Neural progenitor cell (in vitro differentiated cells): ENCODE data around the gene TCERG1L. TPM values are rescaled to one million over a fixed set of nuclear protein-coding genes. Genes with fewer than 3 reads are reported as not detected.
A peak's percentile ranks its signal among the peaks of the same experiment; 100 is the strongest.

Experiments used
- DNase-seq: peaks from one replicate; pipeline ENCODE4 v3.0.0-alpha.2; 2016; ENCODE audit warnings: low spot score
- H2AFZ ChIP-seq: fragments of 200-600 bp; sonication (generic); replicated peaks from 2 replicates; pipeline ENCODE4 v1.6.1; 2016; ENCODE audit warnings: antibody characterized with exemption
- H3F3A ChIP-seq: fragments of 200-600 bp; sonication (generic); 2 replicates; pipeline ENCODE4 v1.6.1; 2016; ENCODE audit warnings: antibody characterized with exemption, low read depth
- H3K27ac ChIP-seq: fragments of 200-600 bp; sonication (generic); 2 replicates; pipeline ENCODE4 v1.5.1; 2016; ENCODE audit warnings: mild to moderate bottlenecking
- H3K27me3 ChIP-seq: fragments of 200-600 bp; sonication (generic); 2 replicates; pipeline ENCODE4 v1.6.1; 2016; ENCODE audit warnings: mild to moderate bottlenecking, moderate library complexity
- H3K36me3 ChIP-seq: fragments of 200-600 bp; sonication (generic); 2 replicates; pipeline ENCODE4 v1.5.1; 2016
- H3K4me1 ChIP-seq: fragments of 200-600 bp; sonication (generic); 2 replicates; pipeline ENCODE4 v1.6.1; 2016; ENCODE audit warnings: mixed run types
- H3K4me2 ChIP-seq: fragments of 200-600 bp; sonication (generic); 2 replicates; pipeline ENCODE4 v1.6.1; 2016
- H3K4me3 ChIP-seq: fragments of 200-600 bp; sonication (generic); 2 replicates; pipeline ENCODE4 v1.5.1; 2016
- H3K79me2 ChIP-seq: fragments of 200-600 bp; sonication (generic); 2 replicates; pipeline ENCODE4 v1.6.1; 2016; ENCODE audit warnings: low read depth
- H3K9ac ChIP-seq: fragments of 200-600 bp; sonication (generic); 2 replicates; pipeline ENCODE4 v1.6.1; 2016
- H3K9me3 ChIP-seq: fragments of 200-600 bp; sonication (generic); 2 replicates; pipeline ENCODE4 v1.5.1; 2016; ENCODE audit warnings: low read depth
- H4K20me1 ChIP-seq: fragments of 200-600 bp; sonication (generic); 2 replicates; pipeline ENCODE4 v1.6.1; 2016; ENCODE audit warnings: low read depth
- H3K27ac Mint-ChIP-seq: 3 replicates; pipeline ENCODE4 v1.8.0; 2021; ENCODE audit warnings: mixed read lengths
- H3K27me3 Mint-ChIP-seq: 2 replicates; pipeline ENCODE4 v1.8.0; 2022; ENCODE audit warnings: low read depth, mild to moderate bottlenecking, inconsistent platforms, moderate library complexity, mixed read lengths; ENCODE audit not compliant: insufficient read depth
- H3K36me3 Mint-ChIP-seq: 3 replicates; pipeline ENCODE4 v1.8.0; 2021; ENCODE audit warnings: mixed read lengths
- H3K4me1 Mint-ChIP-seq: 3 replicates; pipeline ENCODE4 v1.8.0; 2021; ENCODE audit warnings: mixed read lengths
- H3K4me3 Mint-ChIP-seq: 3 replicates; pipeline ENCODE4 v1.8.0; 2021; ENCODE audit warnings: mild to moderate bottlenecking, moderate library complexity, mixed read lengths
- H3K9me3 Mint-ChIP-seq: 3 replicates; pipeline ENCODE4 v1.8.0; 2020; ENCODE audit warnings: mixed read lengths
- CTCF ChIP-seq: fragments of 200-600 bp; sonication (generic); IDR thresholded peaks from 2 replicates; pipeline ENCODE4 v1.5.1; 2017; ENCODE audit warnings: antibody characterized with exemption, mild to moderate bottlenecking
- EZH2 ChIP-seq: fragments of 200-600 bp; sonication (generic); IDR thresholded peaks from 2 replicates; pipeline ENCODE4 v1.6.1; 2017; ENCODE audit warnings: antibody characterized with exemption, mild to moderate bottlenecking, moderate library complexity
- EZH2phosphoT487 ChIP-seq: fragments of 200-600 bp; sonication (generic); IDR thresholded peaks from 2 replicates; pipeline ENCODE4 v1.6.1; 2017; ENCODE audit warnings: antibody characterized with exemption
- total RNA-seq: library from RNA; depleted of rRNA; stranded (reverse); fragments of >200 nt; gene quantifications from 2 replicates; pipeline ENCODE4 v1.2.3, GENCODE V29; 2015; ENCODE audit warnings: low replicate concordance

The TCERG1L gene
- total RNA-seq, 1 donor from 2014 or later: 1.8 TPM

DNA sequence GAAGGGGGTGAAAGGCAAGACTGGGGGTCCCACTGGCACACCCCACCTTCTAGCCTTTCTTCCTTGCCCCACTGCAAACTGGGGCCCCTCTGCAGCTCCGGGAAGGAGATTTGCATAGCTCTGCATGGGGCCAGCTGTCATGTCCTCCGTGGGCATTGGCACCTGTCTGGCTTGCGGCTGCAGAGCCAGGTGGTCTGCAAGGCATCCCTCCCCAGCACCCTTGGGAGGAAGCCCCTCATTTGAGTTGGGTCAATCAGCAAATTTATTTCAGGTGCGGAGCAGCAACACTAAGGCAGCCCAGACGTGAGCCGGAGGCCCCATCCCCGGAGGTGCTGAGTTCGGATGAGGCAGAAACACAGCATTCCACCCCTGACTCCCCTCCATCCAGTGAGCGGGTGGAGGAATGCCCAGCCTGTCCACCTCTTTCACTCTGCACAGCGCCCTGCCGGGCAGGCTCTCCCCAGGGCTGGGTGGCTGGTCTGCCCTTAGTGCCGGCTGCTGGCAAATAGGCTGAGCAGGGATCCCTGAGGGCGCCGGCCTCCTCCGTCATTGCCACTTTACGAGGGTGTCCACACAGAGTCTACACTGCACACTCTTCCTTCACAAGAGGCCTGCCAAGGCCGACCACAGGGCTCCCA, 143.2 kb downstream of the TCERG1L start:
- Mint-ChIP-seq H3K4me1 (peaks cover 8% of the 10 kb centered on the region), H3K4me3 (no peak overlapping the region), H3K27ac (no peak overlapping the region), H3K36me3 (no peaks in the 10 kb centered on the region), H3K9me3 (no peaks in the 10 kb centered on the region), H3K27me3 (peaks cover 3% of the 10 kb centered on the region)
- no peaks in the 10 kb centered on the region for H4K20me1 ChIP-seq
- DNase-seq: no peak
- H3K9me3 ChIP-seq: no peaks in the 10 kb centered on the region
- H3K27ac ChIP-seq: no peak overlapping the region
- H3K79me2 ChIP-seq: no peaks in the 10 kb centered on the region
- no peaks in the 10 kb centered on the region for H3K4me1 ChIP-seq
- no peaks in the 10 kb centered on the region for H3K36me3 ChIP-seq
- H3K4me2 ChIP-seq: no peak overlapping the region
- no peak overlapping the region for H3K9ac ChIP-seq
- no peak overlapping the region for H2AFZ ChIP-seq
- H3F3A ChIP-seq: no peaks in the 10 kb centered on the region
- H3K4me3 ChIP-seq: no peak overlapping the region
- no peaks in the 10 kb centered on the region for H3K27me3 ChIP-seq
- TF ChIP-seq EZH2phosphoT487: no peak
- TF ChIP-seq CTCF: no peak
- no peak for TF ChIP-seq EZH2

DNA sequence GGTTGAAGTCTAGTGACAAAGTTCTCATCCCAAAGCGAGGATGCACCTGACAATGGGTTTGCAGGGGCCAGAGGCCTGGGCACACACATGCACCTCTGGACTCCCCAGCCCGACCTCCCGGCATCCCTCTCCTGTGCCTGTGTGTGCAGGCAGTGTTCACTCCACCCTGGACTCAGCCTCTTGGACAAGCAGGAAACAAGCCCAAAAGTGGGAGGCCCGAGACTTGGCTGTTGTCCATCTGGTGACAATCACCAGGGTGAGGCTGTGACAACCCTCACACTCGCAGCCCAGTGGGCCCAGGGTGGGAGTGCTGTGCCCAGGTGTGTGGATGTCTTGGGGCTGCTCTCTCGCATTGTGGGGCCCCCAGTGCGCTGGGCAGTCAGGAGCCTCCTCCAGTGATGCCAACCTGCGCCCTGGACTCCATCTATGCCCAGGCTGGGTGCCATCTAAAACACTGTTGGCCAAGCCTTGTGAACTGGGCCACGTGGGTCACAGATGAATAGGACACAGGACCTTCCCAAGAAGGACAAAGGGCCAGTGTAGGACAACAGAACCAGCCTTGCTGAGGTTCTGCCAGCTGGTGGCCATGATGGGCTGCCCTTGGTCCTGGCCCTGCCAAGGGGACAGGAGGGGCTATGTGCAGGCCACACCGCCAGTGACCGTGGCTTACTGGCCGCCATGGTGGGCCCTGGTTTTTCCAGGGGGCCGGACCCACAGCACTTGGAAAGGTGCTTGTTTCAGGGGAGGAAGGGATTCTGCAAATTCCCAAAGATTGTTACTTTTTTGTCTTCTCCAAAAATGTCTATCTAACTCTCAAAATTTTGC, 144.3 kb downstream of the TCERG1L start:
- no peak for DNase-seq
- no peak overlapping the region for H3K4me3 Mint-ChIP-seq

DNA sequence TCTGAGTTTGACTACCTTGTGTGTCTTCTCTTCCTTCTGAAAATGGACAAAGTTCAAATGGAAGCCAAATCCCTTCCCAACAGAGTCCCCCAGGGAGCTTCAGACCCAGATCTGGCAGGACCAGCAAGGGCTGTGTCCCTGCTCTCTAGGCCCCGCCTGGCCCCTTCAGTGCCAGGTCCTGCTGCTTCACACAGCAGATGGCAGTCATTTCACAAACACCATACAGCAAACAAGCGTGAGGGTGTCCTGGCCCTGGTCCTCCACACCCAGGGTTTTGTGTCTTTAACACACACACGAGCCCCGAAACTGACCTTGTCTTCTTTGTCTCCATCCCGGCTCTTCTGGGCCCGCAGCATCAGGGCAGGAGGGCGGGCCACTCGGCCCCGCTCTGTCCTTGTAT, 145.0 kb downstream of the TCERG1L start:
- Histone ChIP-seq H3K4me1 (no peaks in the 10 kb centered on the region), H4K20me1 (no peaks in the 10 kb centered on the region), H3K4me3 (no peak overlapping the region), H3K79me2 (no peaks in the 10 kb centered on the region), H3K27ac (no peak overlapping the region), H3K27me3 (no peaks in the 10 kb centered on the region), H2AFZ (no peak overlapping the region), H3K9me3 (no peaks in the 10 kb centered on the region), H3F3A (no peaks in the 10 kb centered on the region), H3K9ac (no peak overlapping the region), H3K36me3 (no peaks in the 10 kb centered on the region), H3K4me2 (no peak overlapping the region)
- H3K36me3 Mint-ChIP-seq: no peaks in the 10 kb centered on the region
- H3K4me3 Mint-ChIP-seq: no peak overlapping the region
- H3K27ac Mint-ChIP-seq: peak overlapping the region; percentile 77
- H3K27me3 Mint-ChIP-seq: peaks cover 6% of the 10 kb centered on the region
- DNase-seq: no peak
- H3K9me3 Mint-ChIP-seq: no peaks in the 10 kb centered on the region
- H3K4me1 Mint-ChIP-seq: peaks cover 21% of the 10 kb centered on the region
- no peak for TF ChIP-seq CTCF
- no peak for TF ChIP-seq EZH2
- TF ChIP-seq EZH2phosphoT487: no peak

More for the DNA sequence above, 144.3 kb downstream of the TCERG1L start:
- Histone ChIP-seq H3K36me3 (no peaks in the 10 kb centered on the region), H3K79me2 (no peaks in the 10 kb centered on the region), H3K4me3 (no peak overlapping the region), H3K9ac (no peak overlapping the region), H3K27ac (no peak overlapping the region), H3K9me3 (no peaks in the 10 kb centered on the region), H3K27me3 (no peaks in the 10 kb centered on the region), H3K4me2 (no peak overlapping the region), H4K20me1 (no peaks in the 10 kb centered on the region), H3K4me1 (no peaks in the 10 kb centered on the region), H3F3A (no peaks in the 10 kb centered on the region), H2AFZ (no peak overlapping the region)
- H3K36me3 Mint-ChIP-seq: no peaks in the 10 kb centered on the region
- peak overlapping the region; percentile 25 for H3K27ac Mint-ChIP-seq
- H3K4me1 Mint-ChIP-seq: peaks cover 18% of the 10 kb centered on the region
- TF ChIP-seq EZH2phosphoT487 (no peak), EZH2 (no peak), CTCF (no peak)
- peaks cover 6% of the 10 kb centered on the region for H3K27me3 Mint-ChIP-seq
- no peaks in the 10 kb centered on the region for H3K9me3 Mint-ChIP-seq
